ENCODE data around the gene GALNT15. TPM values are rescaled to one million over a fixed set of nuclear protein-coding genes. Genes with fewer than 3 reads are reported as not detected.

Gene GALNT15
- total and polyA plus RNA-seq, 7 donors = 1.2 to 211 (median 36.6) TPM

DNA sequence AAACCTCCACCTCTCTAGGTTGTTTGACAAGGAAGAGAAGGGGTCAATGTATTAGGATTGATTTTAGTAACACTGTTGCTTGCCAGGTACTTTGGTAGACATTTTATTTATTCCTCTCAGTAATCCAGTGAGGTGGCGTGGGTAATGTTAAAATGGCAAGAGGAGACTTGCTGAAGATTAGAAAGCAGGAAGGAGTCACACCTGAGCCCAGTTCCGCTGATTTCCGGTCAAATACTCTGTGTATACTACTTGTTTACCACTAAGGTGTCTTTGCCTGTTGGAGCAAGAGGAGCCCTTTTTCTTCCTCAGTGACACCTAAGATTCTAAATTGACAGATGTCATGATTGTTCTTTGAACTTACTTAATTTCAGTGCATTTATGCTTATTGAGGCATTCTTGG, 92.2 kb downstream of the GALNT15 start:
- peaks cover 0 to 50% (median 25%) of the 10 kb centered on the region in 4 donors for H3K4me1 ChIP-seq
- intact Hi-C loops (cut with DNase I) = loop anchor here (10.0 kb wide), 1 partner anchor 662 kb away; the partner anchor contains the start of genes BTD and HACL1
- no peak for DNase-seq
- peaks cover 0 to 20% (median 6%) of the 10 kb centered on the region in 4 donors for H3K36me3 ChIP-seq
- H3K27me3 ChIP-seq = no peaks in the 10 kb centered on the region
- no peak for TF ChIP-seq POLR2A (IDR thresholded peaks at IDR 0.05)
- no peak for TF ChIP-seq EP300 (IDR thresholded peaks at IDR 0.05)
- TF ChIP-seq POLR2AphosphoS5 (IDR thresholded peaks at IDR 0.05) = no peak
- TF ChIP-seq, protein P1, sequence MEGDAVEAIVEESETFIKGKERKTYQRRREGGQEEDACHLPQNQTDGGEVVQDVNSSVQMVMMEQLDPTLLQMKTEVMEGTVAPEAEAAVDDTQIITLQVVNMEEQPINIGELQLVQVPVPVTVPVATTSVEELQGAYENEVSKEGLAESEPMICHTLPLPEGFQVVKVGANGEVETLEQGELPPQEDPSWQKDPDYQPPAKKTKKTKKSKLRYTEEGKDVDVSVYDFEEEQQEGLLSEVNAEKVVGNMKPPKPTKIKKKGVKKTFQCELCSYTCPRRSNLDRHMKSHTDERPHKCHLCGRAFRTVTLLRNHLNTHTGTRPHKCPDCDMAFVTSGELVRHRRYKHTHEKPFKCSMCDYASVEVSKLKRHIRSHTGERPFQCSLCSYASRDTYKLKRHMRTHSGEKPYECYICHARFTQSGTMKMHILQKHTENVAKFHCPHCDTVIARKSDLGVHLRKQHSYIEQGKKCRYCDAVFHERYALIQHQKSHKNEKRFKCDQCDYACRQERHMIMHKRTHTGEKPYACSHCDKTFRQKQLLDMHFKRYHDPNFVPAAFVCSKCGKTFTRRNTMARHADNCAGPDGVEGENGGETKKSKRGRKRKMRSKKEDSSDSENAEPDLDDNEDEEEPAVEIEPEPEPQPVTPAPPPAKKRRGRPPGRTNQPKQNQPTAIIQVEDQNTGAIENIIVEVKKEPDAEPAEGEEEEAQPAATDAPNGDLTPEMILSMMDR (IDR thresholded peaks at IDR 0.05) = no peak
- H3K4me3 ChIP-seq = no peak overlapping the region
- H3K9me3 ChIP-seq = no peaks in the 10 kb centered on the region
- H3K27ac ChIP-seq = peak overlapping the region in 2 of 4 donors; percentile 24 to 93
- 58 to 84% methylated on average over 3 of the region's 3 CpGs for WGBS, 2 donors

DNA sequence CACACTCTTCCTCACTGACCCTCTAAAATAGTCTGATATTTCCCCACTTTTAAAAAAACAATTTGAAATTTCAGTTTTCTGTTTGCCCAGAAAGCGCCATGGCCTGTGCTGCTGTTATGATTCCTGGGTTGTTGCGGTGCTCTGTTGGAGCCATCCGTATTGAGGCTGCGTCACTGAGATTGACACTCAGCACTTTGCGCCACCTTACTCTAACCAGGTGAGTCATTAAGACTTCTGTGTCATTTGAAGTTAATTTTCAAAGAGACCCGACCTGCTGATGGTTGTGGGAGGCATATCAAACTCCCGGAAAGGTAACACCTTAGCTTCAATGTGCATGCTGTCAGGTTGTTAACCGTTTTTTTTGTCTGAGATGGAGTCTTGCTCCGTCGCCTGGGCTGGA, 96.4 kb downstream of the GALNT15 start:
- intact Hi-C loops (cut with DNase I) = no loop called here
- H3K27me3 ChIP-seq = no peaks in the 10 kb centered on the region
- no peak overlapping the region for H3K27ac ChIP-seq
- peaks cover 0 to 27% (median 6%) of the 10 kb centered on the region in 4 donors for H3K4me1 ChIP-seq
- no peak for DNase-seq
- 94 to 96% methylated on average over 10 of the region's 10 CpGs for WGBS, 2 donors
- H3K9me3 ChIP-seq = no peaks in the 10 kb centered on the region
- H3K36me3 ChIP-seq = peaks cover 0 to 34% (median 6%) of the 10 kb centered on the region in 4 donors
- no peak for TF ChIP-seq POLR2AphosphoS5 (IDR thresholded peaks at IDR 0.05)
- TF ChIP-seq, protein P1 (IDR thresholded peaks at IDR 0.05) = no peak
- no peak for TF ChIP-seq EP300 (IDR thresholded peaks at IDR 0.05)
- no peak for TF ChIP-seq POLR2A (IDR thresholded peaks at IDR 0.05)
- no peak overlapping the region for H3K4me3 ChIP-seq

DNA sequence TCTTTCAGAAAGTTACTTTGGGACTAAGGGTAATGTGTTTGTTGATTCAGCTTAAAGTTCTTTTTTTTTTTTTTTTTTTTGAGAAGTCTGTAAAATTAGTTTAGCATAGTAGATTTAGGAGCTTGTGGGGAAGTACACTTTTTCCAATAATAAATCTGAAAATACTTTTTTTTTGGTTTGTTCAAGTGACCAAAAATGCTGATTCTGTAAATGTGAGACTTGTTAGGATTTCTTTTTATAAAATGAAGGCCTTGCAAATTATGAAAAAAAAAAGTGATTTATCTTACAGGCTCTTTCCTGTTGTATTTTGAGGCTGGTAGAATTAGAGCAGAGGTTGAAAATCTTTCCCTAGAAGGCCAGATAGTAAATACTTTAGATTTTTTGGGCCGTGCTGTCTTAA, 98.1 kb downstream of the GALNT15 start:
- H3K27ac ChIP-seq = no peak overlapping the region
- no peaks in the 10 kb centered on the region for H3K9me3 ChIP-seq
- intact Hi-C loops (cut with DNase I) = no loop called here

DNA sequence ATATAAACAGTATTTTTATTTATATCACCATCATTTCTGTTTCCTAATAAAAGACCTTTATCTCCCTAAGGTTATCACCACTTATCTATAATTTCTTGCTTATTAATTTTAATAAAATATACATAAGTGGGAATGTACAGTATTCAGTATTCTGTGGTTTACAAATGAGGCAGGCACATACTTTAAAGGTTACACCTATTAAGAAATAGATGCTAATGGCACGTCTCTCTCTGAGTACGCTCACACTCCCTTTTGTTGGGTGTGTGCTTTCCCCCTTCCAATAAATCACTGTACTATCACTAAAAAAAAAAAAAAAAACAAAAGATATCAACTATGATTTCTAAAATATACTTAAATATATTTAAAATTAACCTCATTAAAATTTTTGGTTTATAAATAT, 99.4 kb downstream of the GALNT15 start:
- no peak overlapping the region for H3K4me3 ChIP-seq
- H3K4me1 ChIP-seq = peaks cover 0 to 3% (median under 1%) of the 10 kb centered on the region in 4 donors
- H3K27me3 ChIP-seq = no peaks in the 10 kb centered on the region
- no peaks in the 10 kb centered on the region for H3K9me3 ChIP-seq
- intact Hi-C loops (cut with DNase I) = no loop called here
- H3K27ac ChIP-seq = no peak overlapping the region
- TF ChIP-seq, protein P1 (IDR thresholded peaks at IDR 0.05) = no peak
- TF ChIP-seq POLR2A (IDR thresholded peaks at IDR 0.05) (no peak), EP300 (IDR thresholded peaks at IDR 0.05) (no peak), POLR2AphosphoS5 (IDR thresholded peaks at IDR 0.05) (no peak)
- WGBS, 2 donors = 96 to 97% methylated on average over 2 of the region's 2 CpGs
- H3K36me3 ChIP-seq = peaks cover 0 to 41% (median 6%) of the 10 kb centered on the region in 4 donors
- DNase-seq = no peak

More for the DNA sequence above, 98.1 kb downstream of the GALNT15 start:
- Histone ChIP-seq H3K36me3 (peaks cover 0 to 39% (median 6%) of the 10 kb centered on the region in 4 donors), H3K4me3 (no peak overlapping the region), H3K4me1 (peaks cover 0 to 9% (median 0%) of the 10 kb centered on the region in 4 donors), H3K27me3 (no peaks in the 10 kb centered on the region)
- WGBS, 2 donors = 90 to 91% methylated on average over 1 of the region's 1 CpG
- TF ChIP-seq POLR2AphosphoS5 (IDR thresholded peaks at IDR 0.05) = no peak
- TF ChIP-seq POLR2A (IDR thresholded peaks at IDR 0.05) = no peak
- TF ChIP-seq, protein P1 (IDR thresholded peaks at IDR 0.05) = no peak
- no peak for TF ChIP-seq EP300 (IDR thresholded peaks at IDR 0.05)
- DNase-seq = no peak

DNA sequence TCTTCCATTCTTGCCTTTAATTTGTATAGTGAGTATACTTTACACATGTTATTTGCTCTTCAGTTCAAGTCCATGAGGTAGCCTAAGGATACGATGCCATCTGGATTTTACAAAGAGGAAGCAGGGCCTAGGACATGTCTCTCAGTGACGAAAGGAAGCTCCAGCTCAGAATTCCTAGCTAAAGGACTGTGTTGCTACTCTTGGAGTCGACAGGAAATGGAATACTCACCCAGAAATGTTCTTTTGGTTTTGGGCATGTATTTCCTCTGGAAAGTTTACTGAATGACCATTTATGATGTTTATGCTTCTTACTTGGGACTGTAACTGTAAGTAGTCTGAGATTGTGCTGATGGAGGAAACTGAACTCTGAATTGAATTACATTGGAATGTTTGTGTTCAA, 103.0 kb downstream of the GALNT15 start:
- peaks cover 0 to 13% (median 11%) of the 10 kb centered on the region in 4 donors for H3K4me1 ChIP-seq
- H3K36me3 ChIP-seq = peaks cover 0 to 20% (median 0%) of the 10 kb centered on the region in 4 donors
- no peaks in the 10 kb centered on the region for H3K27me3 ChIP-seq
- H3K9me3 ChIP-seq = no peaks in the 10 kb centered on the region
- intact Hi-C loops (cut with DNase I) = no loop called here
- no peak overlapping the region for H3K4me3 ChIP-seq
- H3K27ac ChIP-seq = no peak overlapping the region
- WGBS, 2 donors = 83 to 89% methylated on average over 3 of the region's 3 CpGs
- TF ChIP-seq POLR2A (IDR thresholded peaks at IDR 0.05) (no peak), EP300 (IDR thresholded peaks at IDR 0.05) (no peak), POLR2AphosphoS5 (IDR thresholded peaks at IDR 0.05) (no peak)
- TF ChIP-seq, protein P1 (IDR thresholded peaks at IDR 0.05) = no peak
- no peak for DNase-seq

Data from sigmoid colon (tissue), 7 donors.